HG03045 (cell line): ENCODE data around the gene NCSTN.

ENCODE experiments used
- ATAC-seq: cut with Tn5 transposase; IDR thresholded peaks from one replicate; pipeline ENCODE4 v1.9.1; 2021; ENCODE audit warnings: mild to moderate bottlenecking, moderate library complexity; ENCODE audit not compliant: unreplicated experiment

NCSTN gene

DNA sequence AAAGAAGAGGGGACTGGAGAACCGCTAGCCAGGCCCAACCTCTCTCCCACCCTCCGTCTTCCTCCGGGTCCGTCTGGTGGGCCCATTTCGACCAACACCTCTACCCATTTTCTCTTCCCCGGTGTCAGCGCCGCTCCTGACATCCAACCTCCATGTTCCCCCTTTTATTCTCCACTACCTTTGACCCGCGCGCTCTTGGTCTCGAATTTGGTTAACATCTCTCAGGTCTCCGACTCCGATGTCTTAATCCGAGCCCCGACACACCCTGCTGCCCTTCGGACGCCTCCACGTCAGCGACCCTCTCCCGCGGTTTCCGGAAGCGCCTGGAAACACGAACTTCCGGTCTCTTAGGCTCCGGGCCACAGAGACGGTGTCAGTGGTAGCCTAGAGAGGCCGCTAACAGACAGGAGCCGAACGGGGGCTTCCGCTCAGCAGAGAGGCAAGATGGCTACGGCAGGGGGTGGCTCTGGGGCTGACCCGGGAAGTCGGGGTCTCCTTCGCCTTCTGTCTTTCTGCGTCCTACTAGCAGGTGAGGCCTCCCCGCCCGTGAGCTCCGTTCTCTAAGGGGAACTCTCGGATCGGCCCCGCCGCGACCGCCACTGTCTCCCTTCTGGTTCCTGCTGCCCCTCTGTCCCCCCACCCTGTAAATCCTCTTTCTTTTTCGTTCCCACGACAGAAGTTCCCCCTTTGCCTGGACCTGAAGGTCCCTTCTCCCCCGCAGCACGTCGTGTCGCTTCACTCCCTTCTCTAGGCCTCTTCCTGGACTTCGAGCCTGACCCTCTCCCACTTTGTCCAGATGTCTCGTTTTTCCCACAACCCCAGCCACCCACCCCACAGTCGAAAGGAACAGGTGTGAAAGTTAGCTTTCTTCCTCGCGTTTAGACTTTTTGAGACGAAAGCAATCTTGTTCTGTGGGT is at the start of gene NCSTN, which contains the start of gene COPA:
Gene NCSTN (plus strand): TSS at position 431 of the 917 bp plus-strand sequence. CDS start 14 bp downstream, at position 445.
Gene COPA (minus strand): TSS at position 298 of the 917 bp plus-strand sequence. CDS start 80 bp downstream, at position 218.
- peak; percentile 92 for ATAC-seq

DNA sequence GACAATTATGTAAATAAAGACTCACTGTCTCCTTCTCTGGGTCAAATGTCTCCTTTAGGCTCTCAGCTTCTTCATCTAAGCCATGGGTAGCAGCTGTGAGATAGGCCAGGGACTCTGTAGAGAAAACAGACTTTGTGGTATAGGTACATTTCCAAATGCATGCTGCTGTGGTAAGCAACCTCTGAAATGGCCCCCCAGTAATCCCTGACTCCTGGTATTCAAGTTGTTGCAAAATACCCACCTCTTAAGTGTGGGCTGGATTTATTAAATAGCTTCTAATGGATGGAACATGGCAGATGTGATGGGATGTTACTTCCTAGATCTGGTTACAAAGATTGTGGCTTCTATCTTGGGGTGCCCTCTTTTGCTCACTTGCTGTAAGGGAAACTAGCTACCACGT is 47.1 kb upstream of the NCSTN start:
- no peak for ATAC-seq

DNA sequence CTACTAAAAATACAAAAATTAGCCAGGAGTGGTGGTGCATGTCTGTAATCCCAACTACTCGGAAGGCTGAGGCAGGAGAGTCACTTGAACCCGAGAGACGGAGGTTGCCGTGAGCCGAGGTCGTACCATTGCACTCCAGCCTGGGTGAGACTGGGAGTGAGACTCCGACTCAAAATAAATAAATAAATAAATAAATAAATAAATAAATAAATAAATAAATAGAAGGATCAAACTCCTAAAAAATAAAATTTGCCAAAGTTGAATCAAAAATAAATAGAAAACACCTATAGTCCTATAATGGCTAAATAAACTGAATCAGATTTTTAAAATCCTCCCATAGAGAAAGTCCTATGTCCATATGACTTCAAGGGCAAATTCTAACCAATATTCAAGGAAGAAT is 43.0 kb upstream of the NCSTN start:
- ATAC-seq = no peak

DNA sequence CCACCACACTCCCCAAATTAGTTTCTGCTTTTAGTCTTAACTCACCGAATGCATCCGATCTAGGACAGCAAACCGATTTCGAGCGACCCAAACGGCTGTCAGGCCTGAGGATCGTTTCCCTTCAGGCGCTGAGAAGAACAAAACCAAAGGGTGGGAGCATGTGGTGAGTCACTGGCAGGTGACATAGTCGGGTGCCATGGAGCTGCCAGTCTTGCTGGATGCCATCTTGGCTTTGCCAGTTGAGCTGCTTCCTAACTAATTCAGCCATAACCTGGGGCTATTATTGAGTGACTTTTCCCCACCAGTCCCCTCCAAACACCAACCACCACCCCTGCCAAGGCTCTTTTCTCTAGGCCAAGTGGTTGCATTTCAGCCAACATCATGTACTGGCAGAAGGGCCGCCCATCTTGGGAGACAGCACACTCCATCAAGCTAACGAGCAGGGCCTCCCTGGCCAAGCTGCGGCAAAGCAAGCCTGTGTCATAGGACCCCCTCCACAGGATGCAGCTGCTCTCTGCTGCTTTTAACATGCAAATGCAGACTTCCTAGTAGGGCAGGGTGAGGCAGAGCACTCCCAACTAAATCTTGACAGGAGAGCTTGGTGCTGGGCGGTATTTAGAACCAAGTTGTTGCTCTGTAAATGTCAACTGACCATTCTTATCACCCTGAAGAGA is 35.9 kb upstream of the NCSTN start:
- no peak for ATAC-seq

DNA sequence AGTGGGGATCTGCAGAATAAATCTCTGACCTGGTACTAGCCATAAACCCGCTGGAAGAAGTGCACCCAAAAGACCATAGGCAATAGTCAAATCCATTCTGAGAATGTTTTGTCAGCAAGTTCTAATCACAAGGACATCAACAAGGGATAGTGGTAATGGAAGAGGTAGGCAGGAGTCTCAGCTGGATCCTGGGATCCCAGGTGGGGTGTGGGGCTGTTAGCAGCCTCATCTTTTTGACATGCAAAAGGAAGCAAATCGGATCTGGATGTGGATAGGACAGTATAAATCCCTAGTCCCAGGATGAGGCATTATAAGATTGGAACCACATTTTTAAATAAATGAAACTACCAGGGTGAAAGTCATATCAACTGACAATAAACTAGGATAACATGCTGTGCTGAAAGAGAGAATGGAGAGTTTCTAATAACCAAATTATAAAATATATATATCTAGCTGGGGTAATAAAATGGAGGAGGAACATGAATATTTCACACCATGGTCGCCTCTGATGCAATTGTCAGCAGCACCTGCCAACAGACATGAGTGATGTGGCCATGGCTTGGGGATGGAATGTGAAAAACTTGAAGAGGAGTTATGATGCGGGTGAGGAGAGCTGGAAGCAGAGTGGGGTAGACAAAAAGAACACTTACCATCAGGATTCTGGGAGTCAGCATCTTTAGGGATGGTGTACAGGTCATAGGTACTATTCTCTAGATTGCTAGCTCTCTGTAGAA is 34.6 kb upstream of the NCSTN start:
- ATAC-seq = no peak

DNA sequence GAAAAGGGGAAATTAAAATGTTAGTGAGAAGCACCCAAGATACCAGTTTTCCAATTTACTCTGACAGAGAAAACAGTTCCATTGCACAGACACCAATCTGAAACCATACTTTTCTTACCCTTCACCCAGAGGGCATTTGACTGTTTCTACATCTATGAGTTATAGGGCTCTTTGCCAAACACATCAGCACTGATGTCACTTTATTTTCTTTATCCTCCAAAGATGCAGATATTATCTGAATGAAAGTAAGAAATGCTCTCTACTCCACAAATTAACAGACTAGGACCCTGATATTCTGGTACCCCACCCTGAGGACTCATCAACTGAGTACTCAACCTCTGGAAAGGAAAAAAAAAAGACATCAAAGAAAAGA is 34.0 kb upstream of the NCSTN start:
- ATAC-seq = no peak

DNA sequence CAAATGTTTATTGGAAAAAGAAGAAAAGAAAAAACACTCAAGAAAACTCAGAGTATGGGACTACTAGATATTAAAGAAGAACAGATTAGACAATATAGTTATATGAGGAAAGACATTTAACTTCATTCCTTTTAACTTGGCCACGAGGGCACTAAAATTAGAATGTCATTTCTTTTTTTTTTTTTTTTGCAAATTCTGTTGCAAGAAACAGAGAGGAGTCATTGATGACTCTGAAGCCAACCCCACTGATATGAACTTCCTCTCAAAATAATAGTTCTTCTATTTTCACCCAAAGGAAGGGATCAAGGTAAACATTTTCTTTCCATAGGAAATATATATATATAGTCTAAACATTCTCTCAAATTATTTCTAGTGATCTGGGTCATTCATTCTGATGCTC is 33.6 kb upstream of the NCSTN start:
- ATAC-seq = no peak

DNA sequence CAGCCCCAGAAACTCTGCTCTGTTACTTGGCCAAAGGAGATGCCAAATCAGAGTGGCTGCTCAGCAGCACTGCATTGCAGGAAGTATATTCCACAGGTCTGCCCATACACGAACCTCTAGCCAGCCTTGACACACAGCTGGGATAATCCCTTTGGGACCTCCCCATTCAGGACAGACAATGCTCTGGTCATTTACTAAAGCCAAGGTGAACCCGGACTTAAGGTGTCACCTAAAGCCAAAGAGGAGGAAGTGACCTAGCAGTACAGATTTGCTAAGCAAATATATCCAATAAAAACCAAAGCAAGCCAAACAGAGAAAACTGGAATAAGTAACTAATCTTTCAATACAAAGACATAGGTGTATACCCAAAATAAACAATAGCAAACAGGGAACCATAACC is 27.8 kb upstream of the NCSTN start:
- ATAC-seq = no peak

DNA sequence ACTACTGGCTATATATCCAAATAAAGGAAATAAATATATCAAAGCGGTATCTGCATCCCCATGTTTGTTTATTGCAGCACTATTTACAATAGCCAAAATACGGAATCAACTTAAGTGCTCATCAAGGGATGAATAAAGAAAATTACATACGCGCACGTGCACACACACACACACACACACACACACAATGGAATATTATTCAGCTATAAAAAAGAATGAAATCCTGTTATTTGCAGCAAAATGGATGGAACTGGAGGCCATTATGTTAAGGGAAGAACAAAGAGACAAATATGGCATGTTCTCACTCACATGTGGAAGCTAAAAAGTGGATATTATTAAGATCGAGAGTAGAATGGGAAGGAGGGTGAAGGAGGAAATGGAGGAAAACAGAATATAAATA is 20.4 kb upstream of the NCSTN start:
- ATAC-seq = no peak

DNA sequence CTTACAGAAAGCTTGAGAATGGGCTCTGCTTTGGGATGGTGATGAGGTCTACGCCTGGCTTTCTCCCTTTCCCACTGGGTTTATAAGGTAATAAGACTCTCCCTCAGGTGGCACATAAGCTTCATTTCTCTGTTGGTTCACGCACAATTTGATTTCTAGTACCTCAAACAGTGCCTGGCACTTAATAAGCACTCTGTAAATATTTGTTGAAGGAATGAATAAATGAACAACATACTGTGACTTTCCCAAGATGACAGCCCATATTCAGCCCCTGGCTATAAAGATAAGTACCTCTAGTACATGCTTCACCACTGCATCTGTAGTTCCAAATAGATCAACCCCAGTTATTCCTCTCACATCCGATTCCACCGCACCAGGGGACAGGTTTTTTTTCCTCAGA is 17.9 kb upstream of the NCSTN start:
- ATAC-seq = no peak

DNA sequence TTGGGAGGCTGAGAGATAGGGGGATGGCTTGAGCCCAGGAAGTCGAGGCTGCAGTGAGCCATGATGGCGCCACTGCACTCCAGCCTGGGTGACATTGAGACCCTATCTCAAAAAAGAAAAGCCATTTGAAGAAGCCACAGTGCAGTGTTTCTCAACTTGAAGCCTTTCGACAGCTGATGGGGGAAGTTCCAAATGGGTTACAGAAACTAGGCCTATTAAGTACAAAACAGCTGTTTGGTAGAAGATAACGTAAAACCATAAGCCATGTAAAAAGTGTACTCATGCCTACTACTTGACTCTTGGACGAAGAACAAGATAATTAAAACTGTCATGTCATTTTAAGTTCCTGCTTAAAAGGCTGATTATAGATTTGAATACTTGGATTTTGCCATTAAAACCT is 16.8 kb upstream of the NCSTN start:
- ATAC-seq = no peak

DNA sequence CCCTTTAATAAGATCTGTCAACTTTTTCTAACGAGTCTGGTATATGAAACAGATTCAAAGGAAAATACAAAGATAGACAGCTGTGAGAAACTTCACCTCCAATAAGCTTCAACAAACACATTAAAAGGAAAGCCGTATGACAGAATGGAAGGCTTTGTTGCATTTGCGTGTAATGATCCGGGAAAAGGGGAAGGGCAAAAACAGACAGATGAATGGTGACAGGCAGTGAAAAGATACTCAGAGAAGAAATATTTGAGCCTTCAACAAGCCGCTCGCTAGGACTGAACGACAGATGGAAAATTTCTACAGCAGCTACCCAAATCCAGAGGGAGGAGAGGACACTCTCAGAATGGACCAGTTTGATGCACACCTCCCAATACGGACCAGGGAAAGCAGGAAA is 15.0 kb upstream of the NCSTN start:
- no peak for ATAC-seq

DNA sequence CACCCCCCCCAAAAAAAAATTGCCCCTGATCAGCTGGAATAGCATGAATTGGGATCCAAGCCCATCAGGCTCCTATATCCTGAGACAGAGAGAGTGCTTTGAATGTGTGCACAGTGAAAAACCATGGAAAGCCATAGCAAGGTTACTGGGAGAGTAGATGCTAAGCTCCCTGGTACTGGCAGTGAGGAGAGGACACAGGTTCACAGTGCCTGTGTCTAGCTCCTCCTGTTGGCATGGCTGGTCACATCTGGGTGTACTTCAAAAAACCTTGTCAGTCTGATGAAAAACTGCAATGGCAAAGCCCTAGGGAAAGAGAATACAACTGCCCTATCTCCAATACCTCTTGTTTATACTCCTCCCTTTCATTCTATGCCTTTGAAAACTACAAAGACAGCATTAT is 13.1 kb upstream of the NCSTN start:
- no peak for ATAC-seq

DNA sequence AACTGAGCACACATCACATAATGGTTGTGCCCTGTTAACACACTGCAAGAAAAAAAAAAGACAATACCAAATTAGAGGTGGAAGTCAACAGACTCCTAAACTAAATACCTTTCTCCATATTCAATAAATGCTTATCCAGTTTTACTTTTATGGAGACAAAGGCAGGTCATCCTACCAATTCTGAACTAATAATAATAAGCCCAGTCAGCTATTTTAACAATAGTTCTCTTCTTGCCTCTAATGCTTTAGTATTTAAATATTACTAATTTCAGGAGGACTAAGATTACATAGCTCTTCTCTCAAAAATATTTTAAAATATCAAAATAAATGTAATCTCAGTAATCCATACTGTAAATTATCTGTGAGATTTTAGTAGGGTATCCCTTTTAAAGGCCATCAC is 10.7 kb upstream of the NCSTN start:
- no peak for ATAC-seq

DNA sequence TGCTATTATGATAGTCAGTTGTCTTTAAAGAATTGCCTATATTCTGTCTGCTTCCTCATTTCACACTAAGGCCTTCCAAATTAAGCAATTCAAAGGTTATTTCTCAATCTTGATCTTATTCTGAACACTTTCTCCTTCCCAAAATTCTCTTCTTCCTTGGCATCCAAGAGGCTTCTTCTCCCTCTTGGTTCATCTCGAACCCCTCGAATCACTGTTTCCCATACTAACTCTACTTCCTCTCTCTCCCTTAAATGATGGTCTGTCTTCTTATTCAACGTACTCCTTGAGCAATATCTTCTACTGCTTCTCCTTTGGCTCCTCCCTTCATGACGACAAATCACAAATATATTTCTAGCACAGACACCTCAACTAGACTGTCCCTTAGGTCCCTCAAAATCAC is 4.6 kb upstream of the NCSTN start:
- no peak for ATAC-seq

DNA sequence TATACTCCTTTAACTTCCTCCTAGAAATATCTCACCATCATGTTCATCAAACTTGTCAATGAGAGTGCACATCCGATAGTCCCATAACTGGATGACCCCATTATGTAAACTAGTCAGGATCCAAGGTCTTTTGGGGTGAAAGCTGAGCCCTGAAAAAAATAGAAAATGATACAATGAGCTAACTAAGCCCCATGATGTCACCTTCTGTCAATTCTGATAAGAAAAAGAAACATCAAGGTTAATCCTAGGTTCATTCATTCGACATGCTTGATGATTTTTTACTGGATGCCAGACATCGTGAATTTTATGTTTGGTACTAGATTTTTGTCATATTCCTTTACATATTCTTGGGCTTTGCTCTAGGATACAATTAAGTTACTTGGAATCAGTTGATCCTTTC is 3.0 kb upstream of the NCSTN start:
- ATAC-seq = no peak

DNA sequence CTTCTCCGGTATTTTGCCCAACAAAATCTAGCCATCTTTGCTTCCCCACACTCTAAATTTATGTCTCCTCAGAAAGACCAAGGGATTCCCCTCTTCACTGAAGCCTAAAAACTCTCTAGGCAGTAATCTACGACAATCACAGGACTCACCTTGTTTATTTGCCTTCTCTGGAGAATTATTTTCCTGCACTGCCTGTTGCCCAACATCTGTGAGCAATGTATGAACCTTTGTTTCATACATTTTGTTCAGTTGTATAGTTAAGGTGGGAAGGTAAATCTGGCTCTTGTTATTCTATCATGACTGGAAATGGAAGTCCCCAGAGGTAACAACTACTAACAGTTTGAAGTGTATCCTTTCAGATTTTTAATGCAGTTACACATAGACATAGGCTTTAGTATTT is 2.3 kb upstream of the NCSTN start:
- no peak for ATAC-seq

DNA sequence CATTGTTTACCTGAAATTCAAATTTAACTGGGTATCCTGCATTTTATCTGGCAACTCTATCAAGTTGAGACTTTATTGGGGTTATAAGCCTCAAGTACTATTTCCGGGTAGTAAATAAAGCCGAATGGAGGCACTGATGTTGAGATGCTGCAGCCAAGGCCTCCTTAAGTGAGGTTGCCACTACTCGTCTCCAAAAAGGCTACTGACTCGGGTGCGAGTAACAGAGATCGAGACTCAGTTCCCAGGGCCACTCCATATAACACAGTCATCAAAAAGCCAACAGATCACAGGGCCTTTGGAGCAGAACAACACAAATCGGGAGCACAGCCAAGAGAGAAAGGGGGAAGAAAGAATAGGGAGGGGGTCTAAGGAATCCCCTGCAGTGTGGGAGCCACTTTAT is 657 bp upstream of the NCSTN start:
- ATAC-seq = no peak

DNA sequence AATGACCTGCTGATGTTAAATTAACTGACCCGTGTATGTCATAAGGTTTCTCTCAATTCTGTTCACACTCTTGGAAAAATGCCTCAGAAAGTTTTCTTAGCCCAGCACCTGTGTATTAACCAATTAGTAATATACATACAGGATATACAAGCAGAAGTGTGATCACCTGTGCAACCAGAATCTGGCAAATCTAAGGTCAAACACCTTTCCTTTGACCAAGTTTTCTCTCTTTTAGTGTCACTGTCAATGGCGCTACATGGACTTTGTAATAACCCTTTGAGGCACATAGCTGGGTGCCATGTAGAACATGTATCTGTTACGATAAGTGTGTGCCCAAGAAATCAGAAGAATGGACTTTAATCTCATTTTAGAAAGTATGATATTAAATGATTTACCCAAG is 1.1 kb downstream of the NCSTN start:
- no peak for ATAC-seq

DNA sequence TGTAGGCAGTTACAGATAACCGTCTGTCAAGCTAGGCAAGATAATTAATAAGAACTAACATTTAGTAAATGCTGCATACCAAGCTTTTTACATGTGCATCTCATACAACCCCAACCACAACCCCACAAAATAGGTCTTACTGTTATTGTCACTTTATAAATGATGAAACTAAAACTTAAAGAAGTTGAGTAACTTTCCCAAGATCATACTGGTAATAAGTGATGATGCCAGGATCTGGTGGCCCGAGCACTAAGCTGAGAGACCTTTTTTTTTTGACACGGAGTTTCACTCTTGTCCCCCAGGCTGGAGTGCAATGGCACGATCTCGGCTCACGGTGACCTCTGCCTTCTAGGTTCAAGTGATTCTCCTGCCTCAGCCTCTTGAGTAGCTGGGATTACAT is 1.8 kb downstream of the NCSTN start:
- ATAC-seq = no peak

DNA sequence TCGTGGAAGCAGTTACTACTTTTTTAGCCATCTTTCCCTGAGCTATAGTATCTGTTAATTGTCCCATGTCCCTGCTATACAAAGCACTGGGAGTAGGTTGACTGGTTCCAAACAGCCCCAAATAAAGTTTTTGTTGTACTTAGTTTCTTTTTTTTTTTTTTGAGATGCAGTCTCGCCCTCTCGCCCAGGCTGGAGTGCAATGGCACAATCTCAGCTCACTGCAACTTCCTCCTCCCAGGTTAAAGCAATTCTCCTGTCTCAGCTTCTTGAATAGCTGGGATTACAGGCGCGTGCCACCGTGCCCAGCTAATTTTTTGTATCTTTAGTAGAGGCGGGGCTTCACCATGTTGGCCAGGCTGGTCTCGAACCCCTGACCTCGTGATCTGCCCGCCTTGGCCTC is 3.3 kb downstream of the NCSTN start:
- no peak for ATAC-seq

DNA sequence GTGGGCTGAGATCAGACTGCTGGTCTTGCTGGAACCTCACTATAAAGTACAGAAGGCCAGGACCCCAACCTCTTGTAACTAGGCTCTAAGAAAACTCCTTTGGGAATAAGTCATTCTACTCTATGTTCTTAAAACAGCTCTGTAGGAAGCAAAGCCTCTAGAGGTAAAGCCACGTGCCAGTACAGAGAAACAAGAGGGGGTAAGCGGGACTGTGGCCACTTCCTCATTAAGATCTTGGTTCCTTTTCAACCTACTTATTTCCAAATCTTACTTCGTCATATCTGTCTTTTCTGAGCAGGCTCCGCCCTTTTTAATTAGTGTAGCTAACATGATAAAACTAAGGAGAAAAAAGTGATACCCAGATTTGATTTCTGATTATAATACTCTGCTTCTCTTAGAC is 3.8 kb downstream of the NCSTN start:
- ATAC-seq = no peak
